Bronchial epithelial cell (primary cell): ENCODE measurements around the gene FSTL4. TPM values are rescaled to one million over a fixed set of nuclear protein-coding genes. Genes with fewer than 3 reads are reported as not detected.

ENCODE experiments used
- DNase-seq: peaks from one replicate; pipeline ENCODE4 v3.0.0-alpha.2; 2010; ENCODE audit warnings: low read depth
- FAIRE-seq: peaks from 2 replicates; lab custom pipeline; 2011; peaks lifted over from hg19 to GRCh38; lab: Jason Lieb, UNC
- H3K27me3 ChIP-seq: 2 replicates; pipeline ENCODE4 v1.5.1; 2011; ENCODE audit warnings: low read length; ENCODE audit not compliant: control insufficient read depth, insufficient read depth
- H3K36me3 ChIP-seq: 2 replicates; pipeline ENCODE4 v1.5.1; 2011; ENCODE audit warnings: low read length; ENCODE audit not compliant: control insufficient read depth, insufficient read depth
- H3K4me3 ChIP-seq: 2 replicates; pipeline ENCODE4 v1.5.1; 2011; ENCODE audit warnings: mild to moderate bottlenecking, low read depth, low read length, control low read depth
- total RNA-seq: library from RNA; depleted of rRNA; stranded (reverse); fragments of >200 nt; gene quantifications from 2 replicates; pipeline ENCODE4 v1.2.1, GENCODE V29; 2014
- TF ChIP-seq, protein P1 (sequence below): IDR thresholded peaks from 2 replicates; pipeline ENCODE4 v1.5.1; 2011; ENCODE audit warnings: mild to moderate bottlenecking, moderate library complexity, low read length, control low read depth, inconsistent platforms; ENCODE audit not compliant: insufficient read depth, severe bottlenecking

FSTL4 gene
- total RNA-seq, 1 donor from 2014 or later, result not detected

- H3K27me3 ChIP-seq, result peaks cover 4% of the 10 kb centered on the region
- TF ChIP-seq, protein P1, sequence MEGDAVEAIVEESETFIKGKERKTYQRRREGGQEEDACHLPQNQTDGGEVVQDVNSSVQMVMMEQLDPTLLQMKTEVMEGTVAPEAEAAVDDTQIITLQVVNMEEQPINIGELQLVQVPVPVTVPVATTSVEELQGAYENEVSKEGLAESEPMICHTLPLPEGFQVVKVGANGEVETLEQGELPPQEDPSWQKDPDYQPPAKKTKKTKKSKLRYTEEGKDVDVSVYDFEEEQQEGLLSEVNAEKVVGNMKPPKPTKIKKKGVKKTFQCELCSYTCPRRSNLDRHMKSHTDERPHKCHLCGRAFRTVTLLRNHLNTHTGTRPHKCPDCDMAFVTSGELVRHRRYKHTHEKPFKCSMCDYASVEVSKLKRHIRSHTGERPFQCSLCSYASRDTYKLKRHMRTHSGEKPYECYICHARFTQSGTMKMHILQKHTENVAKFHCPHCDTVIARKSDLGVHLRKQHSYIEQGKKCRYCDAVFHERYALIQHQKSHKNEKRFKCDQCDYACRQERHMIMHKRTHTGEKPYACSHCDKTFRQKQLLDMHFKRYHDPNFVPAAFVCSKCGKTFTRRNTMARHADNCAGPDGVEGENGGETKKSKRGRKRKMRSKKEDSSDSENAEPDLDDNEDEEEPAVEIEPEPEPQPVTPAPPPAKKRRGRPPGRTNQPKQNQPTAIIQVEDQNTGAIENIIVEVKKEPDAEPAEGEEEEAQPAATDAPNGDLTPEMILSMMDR, result no peak
- DNase-seq (no peak), FAIRE-seq (peak; percentile 43)
- no peaks in the 10 kb centered on the region for H3K36me3 ChIP-seq
- no peak overlapping the region for H3K4me3 ChIP-seq
These were observed 352.9 kb downstream of the FSTL4 start for GRCh38 chr5:133259199-133259997.

GRCh38 chr5:133257977-133258376 lies 354.4 kb downstream of the FSTL4 start:
- Histone ChIP-seq H3K36me3 (no peaks in the 10 kb centered on the region), H3K4me3 (no peak overlapping the region), H3K27me3 (peaks cover 4% of the 10 kb centered on the region)
- DNase-seq (no peak), FAIRE-seq (no peak)
- TF ChIP-seq, protein P1, result no peak

- DNase-seq (no peak), FAIRE-seq (no peak)
- Histone ChIP-seq H3K4me3 (no peak overlapping the region), H3K27me3 (peaks cover 4% of the 10 kb centered on the region), H3K36me3 (no peaks in the 10 kb centered on the region)
- TF ChIP-seq, protein P1, result no peak
These were observed 356.1 kb downstream of the FSTL4 start for GRCh38 chr5:133256276-133256675.

GRCh38 chr5:133254803-133255202 lies 357.5 kb downstream of the FSTL4 start:
- FAIRE-seq (no peak), DNase-seq (no peak)
- Histone ChIP-seq H3K36me3 (no peaks in the 10 kb centered on the region), H3K27me3 (peaks cover 4% of the 10 kb centered on the region), H3K4me3 (no peak overlapping the region)
- TF ChIP-seq, protein P1, result no peak

DNA sequence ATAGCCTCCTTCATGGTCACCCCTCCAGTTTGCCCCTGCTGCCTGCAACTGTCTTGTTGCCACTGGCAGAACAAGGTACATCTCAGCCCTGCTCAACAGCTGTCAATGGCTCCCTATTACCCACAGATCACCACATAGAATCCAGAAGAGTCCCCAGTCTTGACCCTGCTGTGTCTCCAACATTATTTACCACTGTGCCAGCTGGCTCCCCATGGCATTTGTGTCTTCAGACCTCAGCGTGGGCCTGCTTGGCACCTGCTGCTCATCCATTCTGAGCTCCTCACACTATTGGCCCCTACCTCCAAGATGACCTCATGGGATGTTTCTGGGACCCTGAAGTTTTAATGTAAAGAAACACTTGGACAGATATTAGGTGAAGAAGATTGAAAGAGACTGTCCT lies 358.7 kb downstream of the FSTL4 start:
- H3K27me3 ChIP-seq, result peaks cover 2% of the 10 kb centered on the region
- no peaks in the 10 kb centered on the region for H3K36me3 ChIP-seq
- no peak for FAIRE-seq
- no peak for DNase-seq
- H3K4me3 ChIP-seq, result no peak overlapping the region
- TF ChIP-seq, protein P1, result no peak
